Measurements from ENCODE around the gene PRRC2B.

The PRRC2B gene

GRCh38 chr9:131516930-131517329, 123.0 kb downstream of the PRRC2B start:
- DNase-seq (ENCODE audit: low read depth) = no peak

- DNase-seq (ENCODE audit: low read depth) = no peak
These were observed 123.9 kb downstream of the PRRC2B start for GRCh38 chr9:131517761-131518190.

GRCh38 chr9:131518553-131518952, 124.7 kb downstream of the PRRC2B start:
- DNase-seq (ENCODE audit: low read depth) = no peak

- no peak for DNase-seq (ENCODE audit: low read depth)
These were observed 126.6 kb downstream of the PRRC2B start for GRCh38 chr9:131520503-131520902.

GRCh38 chr9:131521203-131521602, 127.3 kb downstream of the PRRC2B start:
- no peak for DNase-seq (ENCODE audit: low read depth)

GRCh38 chr9:131521822-131522221, 127.9 kb downstream of the PRRC2B start:
- DNase-seq (ENCODE audit: low read depth) = no peak

GRCh38 chr9:131522257-131523085, 128.6 kb downstream of the PRRC2B start:
- no peak for DNase-seq (ENCODE audit: low read depth)

GRCh38 chr9:131523086-131523388, 129.2 kb downstream of the PRRC2B start:
- no peak for DNase-seq (ENCODE audit: low read depth)

GRCh38 chr9:131523451-131524435, 129.9 kb downstream of the PRRC2B start:
- no peak for DNase-seq (ENCODE audit: low read depth)

GRCh38 chr9:131524665-131525315, 130.9 kb downstream of the PRRC2B start:
- DNase-seq (ENCODE audit: low read depth) = peak; percentile 31

- DNase-seq (ENCODE audit: low read depth) = no peak
These were observed 132.0 kb downstream of the PRRC2B start for GRCh38 chr9:131525643-131526565.

GRCh38 chr9:131528186-131528585, 134.3 kb downstream of the PRRC2B start:
- no peak for DNase-seq (ENCODE audit: low read depth)

- DNase-seq (ENCODE audit: low read depth) = no peak
These were observed 135.1 kb downstream of the PRRC2B start for GRCh38 chr9:131528886-131529505.

- no peak for DNase-seq (ENCODE audit: low read depth)
These were observed 136.0 kb downstream of the PRRC2B start for GRCh38 chr9:131529597-131530545.

GRCh38 chr9:131530546-131530919, 136.6 kb downstream of the PRRC2B start:
- peak; percentile 21 for DNase-seq (ENCODE audit: low read depth)

GRCh38 chr9:131530920-131531832, 137.3 kb downstream of the PRRC2B start, which contains the start of gene UCK1:
UCK1 (minus strand) TSS chr9:131531263; CDS start chr9:131531174, 89 bp downstream.
- peak; percentile 66 for DNase-seq (ENCODE audit: low read depth)

- no peak for DNase-seq (ENCODE audit: low read depth)
These were observed 140.9 kb downstream of the PRRC2B start for GRCh38 chr9:131534721-131535237.

GRCh38 chr9:131537946-131538345, 144.1 kb downstream of the PRRC2B start:
- DNase-seq (ENCODE audit: low read depth) = no peak
